GM23338 (cell line): ENCODE data around the gene MAPK7. TPM values are rescaled to one million over a fixed set of nuclear protein-coding genes. Genes with fewer than 3 reads are reported as not detected.

Experiments used
- ATAC-seq: fragments of 200-7000 bp; cut with Tn5 transposase; 3 replicates; pipeline ENCODE4 v1.9.1; 2020
- DNase-seq: peaks from one replicate; pipeline ENCODE4 v3.0.0-alpha.2; 2015; ENCODE audit warnings: low spot score
- H2AFZ ChIP-seq: fragments of 200-600 bp; sonication (generic); 2 replicates; pipeline ENCODE4 v1.8.0; 2016; ENCODE audit warnings: antibody characterized with exemption, mild to moderate bottlenecking, moderate library complexity
- H3F3A ChIP-seq: fragments of 200-600 bp; sonication (generic); replicated peaks from 2 replicates; pipeline ENCODE4 v1.8.0; 2017; ENCODE audit warnings: antibody characterized with exemption, mixed run types, low read depth
- H3K27ac ChIP-seq: fragments of 200-600 bp; sonication (generic); 2 replicates; pipeline ENCODE4 v1.6.1; 2016; ENCODE audit warnings: low read depth
- H3K27me3 ChIP-seq: fragments of 200-600 bp; sonication (generic); 2 replicates; pipeline ENCODE4 v1.8.0; 2016; ENCODE audit warnings: mild to moderate bottlenecking, mixed run types, moderate library complexity; ENCODE audit not compliant: insufficient read depth
- H3K36me3 ChIP-seq: fragments of 200-600 bp; sonication (generic); 2 replicates; pipeline ENCODE4 v1.8.0; 2016; ENCODE audit warnings: mild to moderate bottlenecking; ENCODE audit not compliant: insufficient read depth
- H3K4me1 ChIP-seq: fragments of 200-600 bp; sonication (generic); 2 replicates; pipeline ENCODE4 v1.8.0; 2016; ENCODE audit warnings: mild to moderate bottlenecking, moderate library complexity; ENCODE audit not compliant: insufficient read depth
- H3K4me2 ChIP-seq: fragments of 200-600 bp; sonication (generic); 2 replicates; pipeline ENCODE4 v1.7.1; 2017; ENCODE audit warnings: mixed run types
- H3K4me3 ChIP-seq: fragments of 200-600 bp; sonication (generic); 2 replicates; pipeline ENCODE4 v1.6.1; 2016; ENCODE audit warnings: mixed run types
- H3K79me2 ChIP-seq: fragments of 200-600 bp; sonication (generic); replicated peaks from 2 replicates; pipeline ENCODE4 v1.8.0; 2017; ENCODE audit warnings: mild to moderate bottlenecking; ENCODE audit not compliant: insufficient read depth
- H3K9me2 ChIP-seq: fragments of 200-600 bp; sonication (generic); 2 replicates; pipeline ENCODE4 v1.8.0; 2017; ENCODE audit not compliant: insufficient read depth
- H4K20me1 ChIP-seq: fragments of 200-600 bp; sonication (generic); replicated peaks from 2 replicates; pipeline ENCODE4 v1.8.0; 2017; ENCODE audit warnings: mild to moderate bottlenecking; ENCODE audit not compliant: insufficient read depth
- H3K27ac Mint-ChIP-seq: 2 replicates; pipeline ENCODE4 v1.8.0; 2020; ENCODE audit warnings: inconsistent platforms, mild to moderate bottlenecking, moderate library complexity, mixed read lengths
- H3K27me3 Mint-ChIP-seq: 3 replicates; pipeline ENCODE4 v1.8.0; 2022; ENCODE audit warnings: low read depth, mild to moderate bottlenecking, moderate library complexity, mixed read lengths, inconsistent platforms; ENCODE audit not compliant: insufficient read depth, poor library complexity
- H3K36me3 Mint-ChIP-seq: 3 replicates; pipeline ENCODE4 v1.8.0; 2021; ENCODE audit warnings: low read depth, mild to moderate bottlenecking, inconsistent platforms, moderate library complexity, mixed read lengths
- H3K4me1 Mint-ChIP-seq: 3 replicates; pipeline ENCODE4 v1.8.0; 2020; ENCODE audit warnings: mild to moderate bottlenecking, inconsistent platforms, mixed read lengths
- H3K4me3 Mint-ChIP-seq: 3 replicates; pipeline ENCODE4 v1.8.0; 2021; ENCODE audit warnings: moderate library complexity, mild to moderate bottlenecking, inconsistent platforms, mixed read lengths
- H3K9me3 Mint-ChIP-seq: 3 replicates; pipeline ENCODE4 v1.8.0; 2020; ENCODE audit warnings: moderate library complexity, mild to moderate bottlenecking, inconsistent platforms, mixed read lengths
- CREB1 ChIP-seq: fragments of 250-450 bp; sonication (Bioruptor Pico); IDR thresholded peaks from 2 replicates; pipeline ENCODE4 v1.5.0; 2020; ENCODE audit warnings: low read depth, mild to moderate bottlenecking, moderate library complexity
- CTCF ChIP-seq, 2 experiments: fragments of 200-600 bp in 1 of 2; sonication (generic) in 1 of 2; conservative IDR thresholded peaks; 2 replicates each; pipeline versions ENCODE4 v1.5.1 to v1.6.1; 2016 to 2017; ENCODE audit warnings: antibody characterized with exemption in 2 of 2, low read depth in 2 of 2, mild to moderate bottlenecking in 2 of 2, moderate library complexity in 1 of 2
- EZH2 ChIP-seq: fragments of 200-600 bp; sonication (generic); IDR thresholded peaks from one replicate; pipeline ENCODE4 v1.8.0; 2017; ENCODE audit warnings: antibody characterized with exemption, mild to moderate bottlenecking, low read depth; ENCODE audit not compliant: unreplicated experiment
- EZH2phosphoT487 ChIP-seq: fragments of 200-600 bp; sonication (generic); IDR thresholded peaks from one replicate; pipeline ENCODE4 v1.8.1; 2018; ENCODE audit warnings: antibody characterized with exemption; ENCODE audit not compliant: unreplicated experiment
- JUNB ChIP-seq: IDR thresholded peaks from one replicate; pipeline ENCODE4 v1.6.1; 2016; ENCODE audit warnings: antibody characterized with exemption; ENCODE audit not compliant: unreplicated experiment
- NANOG ChIP-seq: IDR thresholded peaks from 2 replicates; pipeline ENCODE4 v1.6.1; 2016; ENCODE audit warnings: antibody characterized with exemption, borderline replicate concordance
- POLR2AphosphoS5 ChIP-seq: IDR thresholded peaks from 2 replicates; pipeline ENCODE4 v1.6.1; 2016; ENCODE audit warnings: antibody characterized with exemption, low read depth
- REST ChIP-seq: IDR thresholded peaks from one replicate; pipeline ENCODE4 v1.6.1; 2018; ENCODE audit warnings: antibody characterized with exemption; ENCODE audit not compliant: unreplicated experiment
- STAT1 ChIP-seq: IDR thresholded peaks from one replicate; pipeline ENCODE4 v1.6.1; 2016; ENCODE audit warnings: antibody characterized with exemption; ENCODE audit not compliant: unreplicated experiment
- ZNF114 ChIP-seq: fragments of 250-450 bp; sonication (Bioruptor Pico); IDR thresholded peaks from 2 replicates; pipeline ENCODE4 v1.5.0; 2020; ENCODE audit warnings: mild to moderate bottlenecking, moderate library complexity
- ZNF331 ChIP-seq: fragments of 250-450 bp; sonication (Bioruptor Pico); IDR thresholded peaks from 2 replicates; pipeline ENCODE4 v1.5.0; 2020; ENCODE audit warnings: low read depth, mild to moderate bottlenecking, moderate library complexity
- ZNF462 ChIP-seq: fragments of 250-450 bp; sonication (Bioruptor Pico); IDR thresholded peaks from 2 replicates; pipeline ENCODE4 v1.5.0; 2020; ENCODE audit warnings: mild to moderate bottlenecking, moderate library complexity
- polyA plus RNA-seq: library from polyadenylated mRNA; unstranded; fragments of >200 nt; fragmentation: Nextera tagmentation; extraction: Ambion mirVana; gene quantifications from 2 replicates; pipeline ENCODE4 v1.2.1, GENCODE V29; 2016
- total RNA-seq: library from RNA; depleted of rRNA; stranded (reverse); fragments of >200 nt; shearing (Covaris generic); gene quantifications from 2 replicates; pipeline ENCODE4 v1.2.3, GENCODE V29; 2014
- TF ChIP-seq, protein P1 (sequence below): IDR thresholded peaks from 2 replicates; pipeline ENCODE4 v1.6.1; 2016; ENCODE audit warnings: antibody characterized with exemption

The MAPK7 gene
- total and polyA plus RNA-seq, 2 experiments from 2014 or later: 15.5 to 53.1 TPM

- Mint-ChIP-seq H3K9me3 (no peaks in the 10 kb centered on the region), H3K27ac (no peak overlapping the region), H3K27me3 (peaks cover 12% of the 10 kb centered on the region), H3K4me3 (no peak overlapping the region), H3K36me3 (no peaks in the 10 kb centered on the region), H3K4me1 (peaks cover 2% of the 10 kb centered on the region)
- no peaks in the 10 kb centered on the region for H3K79me2 ChIP-seq
- no peak overlapping the region for H3K4me3 ChIP-seq
- H3K9me2 ChIP-seq: 0 out of 2 replicates have a peak, but pooled peaks cover 8% of the 10 kb centered on the region
- H3K4me1 ChIP-seq: no peaks in the 10 kb centered on the region
- H3K27ac ChIP-seq: no peak overlapping the region
- H3F3A ChIP-seq: no peaks in the 10 kb centered on the region
- TF ChIP-seq, protein P1, sequence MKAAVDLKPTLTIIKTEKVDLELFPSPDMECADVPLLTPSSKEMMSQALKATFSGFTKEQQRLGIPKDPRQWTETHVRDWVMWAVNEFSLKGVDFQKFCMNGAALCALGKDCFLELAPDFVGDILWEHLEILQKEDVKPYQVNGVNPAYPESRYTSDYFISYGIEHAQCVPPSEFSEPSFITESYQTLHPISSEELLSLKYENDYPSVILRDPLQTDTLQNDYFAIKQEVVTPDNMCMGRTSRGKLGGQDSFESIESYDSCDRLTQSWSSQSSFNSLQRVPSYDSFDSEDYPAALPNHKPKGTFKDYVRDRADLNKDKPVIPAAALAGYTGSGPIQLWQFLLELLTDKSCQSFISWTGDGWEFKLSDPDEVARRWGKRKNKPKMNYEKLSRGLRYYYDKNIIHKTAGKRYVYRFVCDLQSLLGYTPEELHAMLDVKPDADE: no peak
- TF ChIP-seq EZH2 (no peak), CREB1 (CRISPR knock-in tag) (no peak), NANOG (no peak), ZNF114 (CRISPR knock-in tag) (no peak), STAT1 (no peak), JUNB (no peak), CTCF (conservative IDR thresholded peaks at IDR 0.05; ENCODE audit: low read depth in 2 of 2) (no peak), ZNF462 (CRISPR knock-in tag) (no peak), POLR2AphosphoS5 (no peak), EZH2phosphoT487 (no peak), REST (no peak), ZNF331 (CRISPR knock-in tag) (no peak)
- no peak overlapping the region for H2AFZ ChIP-seq
- no peaks in the 10 kb centered on the region for H3K36me3 ChIP-seq
- H4K20me1 ChIP-seq: no peaks in the 10 kb centered on the region
- no peaks in the 10 kb centered on the region for H3K27me3 ChIP-seq
- no peak overlapping the region for H3K4me2 ChIP-seq
- no peak for ATAC-seq
- no peak for DNase-seq
These were observed 26.8 kb downstream of the MAPK7 start for GRCh38 chr17:19405114-19405513.
